Upper lobe of left lung (tissue), 4 donors: ENCODE data around the gene CTAGE9.

ENCODE experiments used
- CTCF ChIP-seq, 6 experiments: fragments of 450-650 bp in 4 of 6; fragments of 200-600 bp in 2 of 6; sonication (generic) in 2 of 6; IDR thresholded peaks; one replicate each; pipeline ENCODE4 v1.5.1; 2016 to 2019; ENCODE audit warnings: antibody characterized with exemption in 6 of 6
- EP300 ChIP-seq, 4 donors: sonication (generic); formaldehyde crosslinking; IDR thresholded peaks; one replicate each; pipeline ENCODE4 v1.5.1; 2017; ENCODE audit warnings: antibody characterized with exemption in 4 of 4, control low read depth in 2 of 4
- POLR2A ChIP-seq, 4 donors: fragments of 450-650 bp; IDR thresholded peaks; one replicate each; pipeline ENCODE4 v1.5.1; 2016 to 2017; ENCODE audit warnings: antibody characterized with exemption in 4 of 4, mild to moderate bottlenecking in 2 of 4
- POLR2AphosphoS5 ChIP-seq, 2 donors: sonication (generic); formaldehyde crosslinking; IDR thresholded peaks; one replicate each; pipeline ENCODE4 v1.5.1; 2017; ENCODE audit warnings: antibody characterized with exemption in 2 of 2

GRCh38 chr6:131685266-131685780 lies 25.5 kb downstream of the CTAGE9 start:
- TF ChIP-seq CTCF (IDR thresholded peaks at IDR 0.05) (no peak), POLR2A (IDR thresholded peaks at IDR 0.05) (no peak), EP300 (IDR thresholded peaks at IDR 0.05) (no peak), POLR2AphosphoS5 (IDR thresholded peaks at IDR 0.05) (no peak)
